GM12891 (cell line): ENCODE measurements around the gene B9D2.

Source experiments
- POLR2A ChIP-seq: IDR thresholded peaks from 2 replicates; pipeline ENCODE4 v1.6.1; 2011; ENCODE audit warnings: low read depth, low read length, control low read depth
- POLR2AphosphoS5 ChIP-seq: IDR thresholded peaks from 2 replicates; pipeline ENCODE4 v1.6.1; 2011; ENCODE audit warnings: low read depth, low read length, control low read depth
- TAF1 ChIP-seq: IDR thresholded peaks from 2 replicates; pipeline ENCODE4 v1.6.1; 2011; ENCODE audit warnings: low read depth, low read length, control low read depth

DNA sequence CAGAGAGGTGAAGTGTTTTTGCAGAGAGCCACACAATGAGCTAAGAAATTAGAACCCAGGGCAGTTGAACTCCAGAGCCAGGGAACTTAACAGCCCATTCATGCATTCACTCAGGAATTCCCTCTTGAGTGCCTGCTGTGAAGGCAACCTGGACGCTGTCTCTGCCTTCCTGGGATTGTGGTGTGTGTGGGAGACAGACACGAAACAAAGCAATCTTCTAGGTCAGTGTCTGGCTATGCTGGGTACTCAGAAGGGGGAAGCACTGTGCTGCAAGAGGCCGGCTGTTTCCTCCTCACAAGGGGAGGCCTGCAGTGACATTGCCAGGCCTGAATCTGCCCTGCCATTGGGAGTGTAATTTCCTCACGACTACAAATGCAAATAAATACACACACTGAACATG, 43.3 kb upstream of the B9D2 start:
- TF ChIP-seq POLR2A (no peak), TAF1 (no peak), POLR2AphosphoS5 (no peak; the same call in 1 of the 2 replicates)
